Cardiac muscle cell (in vitro differentiated cells and primary cell): ENCODE data around the gene MSI1. TPM values are rescaled to one million over a fixed set of nuclear protein-coding genes. Genes with fewer than 3 reads are reported as not detected.

Experiments used
- DNase-seq, 2 donors: peaks; one replicate each; pipeline versions ENCODE4 v3.0.0 to v3.0.0-alpha.2; 2010 to 2017; ENCODE audit warnings: low read depth in 1 of 2, low spot score in 1 of 2
- H3K27ac ChIP-seq: fragments of 200-600 bp; sonication (generic); 2 replicates; pipeline ENCODE4 v1.5.1; 2016
- H3K27me3 ChIP-seq: fragments of 200-600 bp; sonication (generic); 2 replicates; pipeline ENCODE4 v1.6.0; 2016; ENCODE audit warnings: control low read depth
- H3K36me3 ChIP-seq: fragments of 200-600 bp; sonication (generic); 2 replicates; pipeline ENCODE4 v1.5.1; 2016; ENCODE audit warnings: control low read depth
- H3K4me1 ChIP-seq: fragments of 200-600 bp; sonication (generic); 2 replicates; pipeline ENCODE4 v1.8.1; 2017; ENCODE audit warnings: low read depth, mild to moderate bottlenecking, mixed run types
- H3K4me3 ChIP-seq: fragments of 200-600 bp; sonication (generic); 2 replicates; pipeline ENCODE4 v1.5.1; 2016; ENCODE audit warnings: mild to moderate bottlenecking
- H3K9me3 ChIP-seq: fragments of 200-600 bp; sonication (generic); 2 replicates; pipeline ENCODE4 v1.5.1; 2017; ENCODE audit warnings: low read depth, mild to moderate bottlenecking, control low read depth
- CTCF ChIP-seq: IDR thresholded peaks from 2 replicates; pipeline ENCODE4 v1.5.1; 2012; ENCODE audit warnings: low read depth, mild to moderate bottlenecking, low read length
- polyA plus RNA-seq: library from polyadenylated mRNA; unstranded; fragments of >200 nt; fragmentation: Nextera tagmentation; extraction: Ambion mirVana; gene quantifications from 2 replicates; pipeline ENCODE4 v1.2.1, GENCODE V29; 2016
- total RNA-seq: library from RNA; depleted of rRNA; stranded (reverse); fragments of >200 nt; gene quantifications from 2 replicates; pipeline ENCODE4 v1.2.3, GENCODE V29; 2016

Gene MSI1
- total and polyA plus RNA-seq, 2 experiments from 2014 or later = 26.2 to 28.8 TPM

DNA sequence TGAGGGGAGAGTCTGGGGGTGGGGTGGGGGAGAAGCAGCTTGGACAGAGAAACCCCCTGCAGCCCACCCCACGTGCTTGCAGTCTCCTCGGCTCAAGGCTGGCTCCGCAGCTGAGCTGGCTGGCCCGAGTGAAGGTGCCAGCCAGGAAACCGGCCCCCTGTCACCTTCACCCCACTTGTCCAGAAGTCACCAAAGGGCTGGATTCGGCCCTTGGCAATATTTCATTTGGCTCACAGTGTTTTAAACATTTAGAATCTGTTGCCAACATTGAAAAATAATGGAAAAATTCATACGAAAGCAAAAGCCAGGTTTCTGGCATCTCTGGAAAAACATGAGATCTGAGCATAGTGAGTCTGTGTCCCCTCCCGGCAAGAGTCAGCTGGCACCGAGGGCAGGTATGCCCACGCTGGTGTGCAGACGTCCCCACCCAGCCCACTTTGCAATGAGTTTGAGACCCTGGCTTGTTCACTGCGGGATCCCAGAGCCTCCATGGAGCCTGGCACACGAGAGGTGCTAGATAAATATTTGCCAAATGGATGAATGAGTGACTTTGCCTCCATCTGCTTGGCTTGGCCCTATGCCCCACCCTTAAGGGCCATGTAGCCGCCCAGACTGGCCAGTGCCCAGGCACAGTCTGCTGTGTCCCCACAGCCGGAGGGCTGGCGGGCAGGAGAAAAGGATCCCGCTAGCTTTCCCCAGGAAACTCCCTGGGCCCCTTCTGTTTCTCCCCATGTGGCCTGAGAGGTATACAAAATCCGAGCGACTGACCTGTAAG, 18.2 kb downstream of the MSI1 start:
- H3K27ac ChIP-seq = no peak overlapping the region
- H3K4me3 ChIP-seq = no peak overlapping the region
- DNase-seq = no peak
- peaks cover 30% of the 10 kb centered on the region for H3K36me3 ChIP-seq
- no peaks in the 10 kb centered on the region for H3K4me1 ChIP-seq
- no peaks in the 10 kb centered on the region for H3K9me3 ChIP-seq
- TF ChIP-seq CTCF = no peak
- no peaks in the 10 kb centered on the region for H3K27me3 ChIP-seq

DNA sequence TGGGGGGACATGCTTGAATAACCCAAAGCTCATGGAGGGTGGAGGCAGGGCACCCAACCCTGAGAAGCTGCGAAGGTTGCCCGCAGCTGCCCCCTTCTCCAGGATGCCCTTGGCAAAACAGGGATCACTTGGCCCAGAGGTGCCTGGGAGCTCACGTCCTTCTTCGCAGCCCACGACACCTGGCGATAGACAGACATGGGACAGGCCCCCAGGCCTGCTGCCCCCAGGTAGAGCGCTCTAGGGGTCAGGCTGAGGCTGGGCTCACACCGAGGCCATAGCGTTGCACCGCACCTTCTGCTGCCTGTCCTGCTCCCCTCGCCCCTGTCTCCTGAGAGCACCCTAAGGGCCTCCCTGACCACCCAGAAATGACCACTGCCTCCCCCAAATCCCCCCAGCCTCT, 21.2 kb downstream of the MSI1 start:
- Histone ChIP-seq H3K4me1 (no peaks in the 10 kb centered on the region), H3K36me3 (peaks cover 32% of the 10 kb centered on the region)

DNA sequence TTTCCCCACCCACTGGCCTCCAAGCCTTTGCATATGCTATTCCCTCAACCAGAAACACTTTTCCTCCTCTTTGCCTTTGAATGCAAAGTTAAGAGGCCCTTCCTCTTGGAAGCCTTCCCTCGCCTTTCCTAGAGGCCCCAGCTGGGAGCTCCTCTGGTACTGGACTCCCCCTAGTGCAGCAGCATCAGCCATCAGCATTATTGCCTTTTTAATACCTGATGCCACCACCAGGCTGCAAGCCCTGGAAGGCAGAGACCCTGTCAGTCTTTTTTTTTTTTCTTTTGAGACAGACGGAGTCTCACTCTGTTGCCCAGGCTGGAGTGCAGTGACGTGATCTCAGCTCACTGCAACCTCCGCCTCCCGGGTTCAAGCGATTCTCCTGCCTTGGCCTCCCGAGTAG, 22.3 kb downstream of the MSI1 start:
- Histone ChIP-seq H3K27ac (no peak overlapping the region), H3K4me1 (no peaks in the 10 kb centered on the region), H3K9me3 (no peaks in the 10 kb centered on the region), H3K27me3 (no peaks in the 10 kb centered on the region), H3K36me3 (peaks cover 28% of the 10 kb centered on the region), H3K4me3 (no peak overlapping the region)
- no peak for DNase-seq
- TF ChIP-seq CTCF = no peak

More for the DNA sequence above, 21.2 kb downstream of the MSI1 start:
- Histone ChIP-seq H3K4me3 (no peak overlapping the region), H3K27ac (no peak overlapping the region), H3K27me3 (no peaks in the 10 kb centered on the region), H3K9me3 (no peaks in the 10 kb centered on the region)
- DNase-seq = no peak
- TF ChIP-seq CTCF = no peak

DNA sequence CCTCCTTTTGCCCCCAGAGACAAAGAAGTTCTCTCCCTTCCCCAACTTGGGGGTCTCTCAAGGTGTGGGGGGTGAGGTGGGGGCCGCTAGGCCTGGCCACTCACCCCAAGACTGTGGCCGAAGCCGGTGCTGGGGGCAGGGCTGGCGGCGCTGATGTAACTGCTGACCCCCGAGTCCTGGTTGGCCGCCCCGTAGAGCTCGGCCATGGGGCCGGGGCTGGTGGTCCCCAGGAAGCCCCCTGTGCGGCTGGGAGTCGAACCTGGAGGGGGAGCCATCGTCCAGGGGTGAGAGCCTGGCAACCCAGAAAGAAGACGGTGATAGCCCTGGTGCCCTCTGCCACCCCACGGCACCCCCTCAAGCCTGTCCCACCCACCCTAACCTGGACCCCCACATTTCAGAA, 22.9 kb downstream of the MSI1 start:
- no peak for DNase-seq
- TF ChIP-seq CTCF = no peak
- no peaks in the 10 kb centered on the region for H3K4me1 ChIP-seq
- no peak overlapping the region for H3K4me3 ChIP-seq
- no peaks in the 10 kb centered on the region for H3K27me3 ChIP-seq
- no peaks in the 10 kb centered on the region for H3K9me3 ChIP-seq
- no peak overlapping the region for H3K27ac ChIP-seq
- H3K36me3 ChIP-seq = peaks cover 26% of the 10 kb centered on the region

DNA sequence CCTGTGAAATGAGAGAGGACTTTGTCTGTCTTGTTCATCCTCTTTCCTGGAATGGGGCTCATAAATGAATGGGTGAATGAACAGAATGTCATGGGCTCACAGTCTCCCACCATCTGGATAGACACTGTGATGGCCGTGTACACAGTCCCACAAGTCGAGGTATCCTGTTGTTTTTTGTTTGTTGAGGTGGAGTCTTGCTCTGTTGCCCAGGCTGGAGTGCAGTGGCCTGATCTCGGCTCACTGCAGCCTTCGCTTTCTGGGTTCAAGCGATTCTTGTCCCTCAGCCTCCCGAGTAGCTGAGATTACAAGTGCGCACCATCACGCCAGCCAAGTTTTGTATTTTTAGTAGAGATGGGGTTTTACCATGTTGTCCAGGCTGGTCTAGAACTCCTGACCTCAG, 25.3 kb downstream of the MSI1 start:
- Histone ChIP-seq H3K27me3 (no peaks in the 10 kb centered on the region), H3K4me1 (no peaks in the 10 kb centered on the region), H3K9me3 (no peaks in the 10 kb centered on the region), H3K4me3 (no peak overlapping the region), H3K36me3 (peaks cover 22% of the 10 kb centered on the region), H3K27ac (no peak overlapping the region)
- TF ChIP-seq CTCF = no peak
- DNase-seq = no peak
